ENCODE measurements around the gene MAD1L1.

The MAD1L1 gene

GRCh38 chr7:1961701-1962276 lies 271.0 kb downstream of the MAD1L1 start:
- DNase-seq = peak; percentile 75

GRCh38 chr7:1959305-1959704 lies 273.4 kb downstream of the MAD1L1 start:
- no peak for DNase-seq

- no peak for DNase-seq
These were observed 275.1 kb downstream of the MAD1L1 start for GRCh38 chr7:1957471-1958225.

GRCh38 chr7:1956611-1957470 lies 275.9 kb downstream of the MAD1L1 start:
- no peak for DNase-seq

- DNase-seq = no peak
These were observed 276.6 kb downstream of the MAD1L1 start for GRCh38 chr7:1956141-1956540.

- DNase-seq = no peak
These were observed 278.3 kb downstream of the MAD1L1 start for GRCh38 chr7:1954366-1955004.

GRCh38 chr7:1953199-1954190 lies 279.2 kb downstream of the MAD1L1 start:
- DNase-seq = no peak

- DNase-seq = no peak
These were observed 280.0 kb downstream of the MAD1L1 start for GRCh38 chr7:1952781-1953180.

GRCh38 chr7:1952169-1952760 lies 280.5 kb downstream of the MAD1L1 start:
- no peak for DNase-seq

- DNase-seq = no peak
These were observed 281.1 kb downstream of the MAD1L1 start for GRCh38 chr7:1951600-1951999.

GRCh38 chr7:1951159-1951536 lies 281.6 kb downstream of the MAD1L1 start:
- DNase-seq = no peak

- DNase-seq = no peak
These were observed 282.1 kb downstream of the MAD1L1 start for GRCh38 chr7:1950452-1951158.

- no peak for DNase-seq
These were observed 282.7 kb downstream of the MAD1L1 start for GRCh38 chr7:1950066-1950451.

- no peak for DNase-seq
These were observed 283.1 kb downstream of the MAD1L1 start for GRCh38 chr7:1949681-1950055.

- DNase-seq = no peak
These were observed 283.7 kb downstream of the MAD1L1 start for GRCh38 chr7:1948887-1949680.

GRCh38 chr7:1948301-1948796 lies 284.4 kb downstream of the MAD1L1 start:
- no peak for DNase-seq

GRCh38 chr7:1947586-1948217 lies 285.0 kb downstream of the MAD1L1 start:
- no peak for DNase-seq

- no peak for DNase-seq
These were observed 285.8 kb downstream of the MAD1L1 start for GRCh38 chr7:1946773-1947450.
